HEK293 (cell line): Measurements from ENCODE around the gene BRCA1.

Source experiments
- FEZF1 ChIP-seq: fragments of 450-650 bp; formaldehyde crosslinking; IDR thresholded peaks from 2 replicates; pipeline ENCODE4 v1.5.1; 2016; ENCODE audit warnings: missing biosample characterization, missing genetic modification characterization
- GLI2 ChIP-seq: fragments of 450-650 bp; formaldehyde crosslinking; IDR thresholded peaks from 2 replicates; pipeline ENCODE4; 2017; ENCODE audit warnings: missing biosample characterization, missing genetic modification characterization, low read depth, borderline replicate concordance
- HOXC10 ChIP-seq: sonication (generic); formaldehyde crosslinking; IDR thresholded peaks from 2 replicates; pipeline ENCODE4 v1.8.1; 2023; ENCODE audit warnings: mild to moderate bottlenecking, missing genetic modification reagents
- KLF1 ChIP-seq: fragments of 450-650 bp; formaldehyde crosslinking; IDR thresholded peaks from 2 replicates; pipeline ENCODE4 v1.5.1; 2016; ENCODE audit warnings: missing biosample characterization, missing genetic modification characterization
- OSR2 ChIP-seq: fragments of 450-650 bp; formaldehyde crosslinking; IDR thresholded peaks from 2 replicates; pipeline ENCODE4 v1.5.1; 2016; ENCODE audit warnings: missing biosample characterization, missing genetic modification characterization
- PBX3 ChIP-seq: sonication (generic); formaldehyde crosslinking; IDR thresholded peaks from 2 replicates; pipeline ENCODE4 v1.8.1; 2022; ENCODE audit warnings: mild to moderate bottlenecking, moderate library complexity, missing genetic modification reagents
- SCRT1 ChIP-seq: fragments of 450-650 bp; formaldehyde crosslinking; IDR thresholded peaks from 2 replicates; pipeline ENCODE4 v1.5.1; 2016; ENCODE audit warnings: missing biosample characterization, missing genetic modification characterization, borderline replicate concordance
- SCRT2 ChIP-seq: fragments of 450-650 bp; formaldehyde crosslinking; IDR thresholded peaks from 2 replicates; pipeline ENCODE4 v1.5.1; 2016; ENCODE audit warnings: missing biosample characterization, missing genetic modification characterization
- SP3 ChIP-seq: fragments of 450-650 bp; formaldehyde crosslinking; IDR thresholded peaks from 2 replicates; pipeline ENCODE4 v1.5.1; 2016; ENCODE audit warnings: missing biosample characterization, missing genetic modification characterization
- SP7 ChIP-seq: fragments of 450-650 bp; formaldehyde crosslinking; IDR thresholded peaks from 2 replicates; pipeline ENCODE4 v1.5.1; 2016; ENCODE audit warnings: missing biosample characterization, missing genetic modification characterization
- ZBTB26 ChIP-seq: fragments of 450-650 bp; formaldehyde crosslinking; optimal IDR thresholded peaks from 2 replicates; pipeline ENCODE3; 2016; ENCODE audit warnings: missing biosample characterization, mild to moderate bottlenecking, missing genetic modification characterization
- ZBTB49 ChIP-seq: fragments of 450-650 bp; formaldehyde crosslinking; IDR thresholded peaks from 2 replicates; pipeline ENCODE4 v1.5.1; 2016; ENCODE audit warnings: missing biosample characterization, missing genetic modification characterization, low read depth
- ZEB2 ChIP-seq: fragments of 450-650 bp; formaldehyde crosslinking; IDR thresholded peaks from 2 replicates; pipeline ENCODE4 v1.5.1; 2016; ENCODE audit warnings: missing biosample characterization, missing genetic modification characterization
- ZFHX2 ChIP-seq: fragments of 450-650 bp; formaldehyde crosslinking; conservative IDR thresholded peaks from 2 replicates; pipeline ENCODE4 v1.5.1; 2016; ENCODE audit warnings: missing biosample characterization, missing genetic modification characterization
- ZFP3 ChIP-seq: fragments of 450-650 bp; formaldehyde crosslinking; IDR thresholded peaks from 2 replicates; pipeline ENCODE4 v1.5.1; 2016; ENCODE audit warnings: low read depth, missing biosample characterization, missing genetic modification characterization
- ZNF23 ChIP-seq: fragments of 450-650 bp; formaldehyde crosslinking; IDR thresholded peaks from 2 replicates; pipeline ENCODE4 v1.5.1; 2016; ENCODE audit warnings: missing biosample characterization, missing genetic modification characterization, borderline replicate concordance
- ZNF24 ChIP-seq: fragments of 450-650 bp; formaldehyde crosslinking; IDR thresholded peaks from 2 replicates; pipeline ENCODE4 v1.5.1; 2016; ENCODE audit warnings: missing biosample characterization, missing genetic modification characterization
- ZNF26 ChIP-seq: fragments of 450-650 bp; formaldehyde crosslinking; IDR thresholded peaks from 2 replicates; pipeline ENCODE4 v1.5.1; 2016; ENCODE audit warnings: missing biosample characterization, missing genetic modification characterization
- ZNF280D ChIP-seq: fragments of 450-650 bp; formaldehyde crosslinking; IDR thresholded peaks from 2 replicates; pipeline ENCODE4 v1.5.1; 2016; ENCODE audit warnings: missing biosample characterization, missing genetic modification characterization
- ZNF362 ChIP-seq: fragments of 450-650 bp; formaldehyde crosslinking; IDR thresholded peaks from 2 replicates; pipeline ENCODE4 v1.5.1; 2016; ENCODE audit warnings: missing biosample characterization, missing genetic modification characterization
- ZNF416 ChIP-seq: fragments of 450-650 bp; formaldehyde crosslinking; IDR thresholded peaks from 2 replicates; pipeline ENCODE4 v1.5.1; 2016; ENCODE audit warnings: missing biosample characterization, missing genetic modification characterization
- ZNF623 ChIP-seq: fragments of 450-650 bp; formaldehyde crosslinking; IDR thresholded peaks from 2 replicates; pipeline ENCODE4 v1.5.1; 2016; ENCODE audit warnings: missing biosample characterization, missing genetic modification characterization
- ZNF629 ChIP-seq: fragments of 450-650 bp; formaldehyde crosslinking; IDR thresholded peaks from 2 replicates; pipeline ENCODE4 v1.5.1; 2017; ENCODE audit warnings: missing biosample characterization, missing genetic modification characterization
- ZNF76 ChIP-seq: fragments of 450-650 bp; formaldehyde crosslinking; IDR thresholded peaks from 2 replicates; pipeline ENCODE4; 2016; ENCODE audit warnings: low read depth, missing biosample characterization, missing genetic modification characterization, borderline replicate concordance
- ZNF777 ChIP-seq: fragments of 450-650 bp; formaldehyde crosslinking; IDR thresholded peaks from 2 replicates; pipeline ENCODE4 v1.5.1; 2017; ENCODE audit warnings: missing biosample characterization, missing genetic modification characterization, borderline replicate concordance
- ZNF837 ChIP-seq: fragments of 450-650 bp; formaldehyde crosslinking; IDR thresholded peaks from 2 replicates; pipeline ENCODE4 v1.5.1; 2016; ENCODE audit warnings: missing biosample characterization, missing genetic modification characterization
- ZSCAN18 ChIP-seq: fragments of 450-650 bp; formaldehyde crosslinking; IDR thresholded peaks from 2 replicates; pipeline ENCODE4 v1.5.1; 2016; ENCODE audit warnings: missing biosample characterization, missing genetic modification characterization

The BRCA1 gene

GRCh38 chr17:42997984-42998938 is 126.9 kb downstream of the BRCA1 start, which contains the start of gene RPL27 (continued):
- TF ChIP-seq ZSCAN18 (tag by site-specific recombination): 0 out of 2 replicates have a peak, but pooled peaks have one; percentile 48
- peak; percentile 98 for TF ChIP-seq SP7 (tag by site-specific recombination)
- TF ChIP-seq ZNF416 (tag by site-specific recombination): no peak
- TF ChIP-seq ZFHX2 (tag by site-specific recombination): 0 out of 2 replicates have a peak, but pooled peaks have one; percentile 8
- TF ChIP-seq OSR2 (tag by site-specific recombination): peak; percentile 59
- no peak for TF ChIP-seq ZBTB49 (tag by site-specific recombination)
- peak; percentile 40 for TF ChIP-seq FEZF1
- TF ChIP-seq PBX3 (CRISPR knock-in tag): 0 out of 2 replicates have a peak, but pooled peaks have one; percentile 17
- peak; percentile 86; the same call in 1 of the 2 replicates for TF ChIP-seq HOXC10 (CRISPR knock-in tag)
- peak; percentile 99 for TF ChIP-seq SP3 (tag by site-specific recombination)
- TF ChIP-seq SCRT2 (tag by site-specific recombination): peak; percentile 60
- TF ChIP-seq ZFP3 (tag by site-specific recombination): peak; percentile 64; the same call in 1 of the 2 replicates
- TF ChIP-seq ZNF777 (tag by site-specific recombination): no peak
- TF ChIP-seq ZNF623 (tag by site-specific recombination): peak; percentile 35
- no peak for TF ChIP-seq GLI2
- peak; percentile 97 for TF ChIP-seq ZNF362 (tag by site-specific recombination)
- peak; percentile 96 for TF ChIP-seq ZEB2
- TF ChIP-seq SCRT1: no peak
- TF ChIP-seq ZNF24: peak; percentile 98
- peak; percentile 93 for TF ChIP-seq ZNF76 (tag by site-specific recombination)
- no peak for TF ChIP-seq ZNF280D
- TF ChIP-seq KLF1 (tag by site-specific recombination): peak; percentile 99
- TF ChIP-seq ZNF837 (tag by site-specific recombination): no peak
- no peak for TF ChIP-seq ZNF26 (tag by site-specific recombination)
- TF ChIP-seq ZNF23 (tag by site-specific recombination): no peak
- TF ChIP-seq ZNF629 (tag by site-specific recombination): peak; percentile 98
- TF ChIP-seq ZBTB26: peak; percentile 66
